RWPE2 (cell line): ENCODE data around the gene DAW1.
A peak's percentile ranks its signal among the peaks of the same experiment; 100 is the strongest.

Experiments
- ATAC-seq: fragments of 200-7000 bp; cut with Tn5 transposase; 3 replicates; pipeline ENCODE4 v1.9.1; 2021; ENCODE audit warnings: low read depth
- DNase-seq: peaks from one replicate; pipeline ENCODE4 v3.0.0-alpha.2; 2020; ENCODE audit warnings: low spot score
- H3K27ac ChIP-seq: fragments of 450-650 bp; 2 replicates; pipeline ENCODE4 v1.5.1; 2017; ENCODE audit warnings: mild to moderate bottlenecking; ENCODE audit not compliant: poor library complexity, severe bottlenecking
- H3K27me3 ChIP-seq: fragments of 250-450 bp; sonication (Bioruptor Pico); 2 replicates; pipeline ENCODE4 v1.5.1; 2021; ENCODE audit warnings: mild to moderate bottlenecking, moderate library complexity; ENCODE audit not compliant: insufficient read depth, poor library complexity, severe bottlenecking
- H3K36me3 ChIP-seq: fragments of 250-450 bp; sonication (Bioruptor Pico); 2 replicates; pipeline ENCODE4 v1.5.1; 2020; ENCODE audit warnings: low read depth, mild to moderate bottlenecking, moderate library complexity
- H3K4me1 ChIP-seq: fragments of 250-450 bp; sonication (Bioruptor Pico); 2 replicates; pipeline ENCODE4 v1.5.1; 2021; ENCODE audit warnings: mild to moderate bottlenecking, moderate library complexity; ENCODE audit not compliant: insufficient read depth, poor library complexity, severe bottlenecking
- H3K4me3 ChIP-seq: fragments of 250-450 bp; sonication (Bioruptor Pico); 2 replicates; pipeline ENCODE4 v1.5.1; 2021; ENCODE audit warnings: mild to moderate bottlenecking, moderate library complexity; ENCODE audit not compliant: severe bottlenecking
- H3K9me3 ChIP-seq: fragments of 250-450 bp; sonication (Bioruptor Pico); 2 replicates; pipeline ENCODE4 v1.5.1; 2021; ENCODE audit warnings: mild to moderate bottlenecking, moderate library complexity; ENCODE audit not compliant: severe bottlenecking
- TF ChIP-seq, protein P1 (sequence below): fragments of 450-650 bp; IDR thresholded peaks from one replicate; pipeline ENCODE4 v1.5.1; 2017; ENCODE audit warnings: mild to moderate bottlenecking, moderate library complexity; ENCODE audit not compliant: poor library complexity, severe bottlenecking

DAW1 gene

DNA sequence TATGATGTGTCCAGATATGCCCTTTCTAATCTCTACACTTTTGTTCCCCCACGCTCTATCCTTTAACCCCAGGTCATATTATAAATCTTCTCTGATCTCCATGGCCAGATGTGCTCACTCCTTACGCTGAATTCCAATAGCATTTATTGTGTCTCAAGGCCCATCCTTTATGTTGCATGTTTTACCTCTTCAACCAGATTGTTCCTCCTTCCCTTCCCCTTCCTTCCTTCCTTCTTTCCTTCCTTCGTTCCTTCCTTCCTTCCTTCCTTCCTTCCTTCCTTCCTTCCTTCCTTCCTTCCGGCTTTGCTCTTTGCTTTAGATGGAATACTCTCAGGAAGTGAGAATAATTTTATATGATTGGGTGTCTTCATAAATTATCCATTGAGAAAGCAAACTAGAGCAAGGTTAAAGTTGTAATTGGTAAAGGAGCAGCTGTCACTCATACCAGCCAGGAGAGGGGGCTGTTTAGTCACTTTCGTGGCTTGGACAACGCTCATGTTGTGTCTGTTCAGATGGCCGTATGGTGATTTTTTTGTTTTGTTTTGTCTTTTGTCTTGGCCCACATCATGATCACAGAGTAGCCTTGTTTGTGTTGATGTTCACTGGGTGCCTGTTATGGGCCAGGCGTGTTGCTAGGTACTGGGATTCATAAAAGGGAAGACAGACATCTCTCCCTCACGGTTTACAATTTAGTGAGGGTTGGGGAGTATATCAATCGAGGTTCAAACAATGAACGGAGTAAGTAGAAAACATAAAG, 68.0 kb downstream of the DAW1 start:
- TF ChIP-seq, protein P1, sequence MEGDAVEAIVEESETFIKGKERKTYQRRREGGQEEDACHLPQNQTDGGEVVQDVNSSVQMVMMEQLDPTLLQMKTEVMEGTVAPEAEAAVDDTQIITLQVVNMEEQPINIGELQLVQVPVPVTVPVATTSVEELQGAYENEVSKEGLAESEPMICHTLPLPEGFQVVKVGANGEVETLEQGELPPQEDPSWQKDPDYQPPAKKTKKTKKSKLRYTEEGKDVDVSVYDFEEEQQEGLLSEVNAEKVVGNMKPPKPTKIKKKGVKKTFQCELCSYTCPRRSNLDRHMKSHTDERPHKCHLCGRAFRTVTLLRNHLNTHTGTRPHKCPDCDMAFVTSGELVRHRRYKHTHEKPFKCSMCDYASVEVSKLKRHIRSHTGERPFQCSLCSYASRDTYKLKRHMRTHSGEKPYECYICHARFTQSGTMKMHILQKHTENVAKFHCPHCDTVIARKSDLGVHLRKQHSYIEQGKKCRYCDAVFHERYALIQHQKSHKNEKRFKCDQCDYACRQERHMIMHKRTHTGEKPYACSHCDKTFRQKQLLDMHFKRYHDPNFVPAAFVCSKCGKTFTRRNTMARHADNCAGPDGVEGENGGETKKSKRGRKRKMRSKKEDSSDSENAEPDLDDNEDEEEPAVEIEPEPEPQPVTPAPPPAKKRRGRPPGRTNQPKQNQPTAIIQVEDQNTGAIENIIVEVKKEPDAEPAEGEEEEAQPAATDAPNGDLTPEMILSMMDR = peak; percentile 48
- no peaks in the 10 kb centered on the region for H3K4me1 ChIP-seq
- H3K9me3 ChIP-seq = no peaks in the 10 kb centered on the region
- no peak for DNase-seq
- H3K27ac ChIP-seq = no peak overlapping the region
- no peaks in the 10 kb centered on the region for H3K36me3 ChIP-seq
- no peaks in the 10 kb centered on the region for H3K27me3 ChIP-seq
- no peak for ATAC-seq
- H3K4me3 ChIP-seq = no peak overlapping the region

DNA sequence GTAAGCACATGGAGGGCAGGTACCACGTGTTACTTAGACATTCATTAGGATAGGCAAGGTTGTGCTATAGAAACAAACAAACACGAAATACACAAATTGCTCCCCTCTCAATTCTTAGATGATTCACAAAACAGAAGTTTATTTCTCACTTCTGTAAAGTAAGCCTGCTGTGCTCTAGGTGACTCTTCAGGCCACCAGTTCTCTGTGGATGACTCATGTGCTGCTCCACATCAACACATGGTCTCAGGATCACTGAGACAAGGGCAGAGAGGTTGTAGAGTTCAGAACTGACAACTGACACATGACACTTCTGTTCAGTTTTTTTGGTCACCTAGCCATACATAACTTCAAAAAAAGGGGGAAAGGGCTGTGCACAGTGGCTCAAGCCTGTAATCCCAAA, 70.6 kb downstream of the DAW1 start:
- no peak for ATAC-seq
- Histone ChIP-seq H3K9me3 (no peaks in the 10 kb centered on the region), H3K27ac (no peak overlapping the region), H3K27me3 (no peaks in the 10 kb centered on the region), H3K36me3 (no peaks in the 10 kb centered on the region), H3K4me1 (no peaks in the 10 kb centered on the region), H3K4me3 (no peak overlapping the region)
- no peak for DNase-seq
- TF ChIP-seq, protein P1 = no peak

DNA sequence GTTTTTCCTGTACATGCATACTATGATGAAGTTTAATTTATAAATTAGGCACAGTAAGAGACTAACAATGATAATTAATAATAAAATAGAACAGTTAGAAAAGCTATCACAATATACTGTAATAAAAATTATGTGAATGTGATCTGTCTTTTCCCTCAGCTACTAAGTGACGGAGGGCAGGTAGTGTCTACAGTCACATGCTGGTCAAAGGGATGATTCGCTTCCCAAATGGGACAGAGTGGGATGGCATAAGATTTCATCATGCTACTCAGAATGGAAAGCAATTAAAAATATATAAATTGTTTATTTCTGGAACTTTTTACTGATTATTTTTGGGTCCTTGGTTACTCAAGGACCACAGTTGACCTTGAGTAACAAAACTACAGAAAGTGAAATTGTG, 71.5 kb downstream of the DAW1 start:
- H3K36me3 ChIP-seq = no peaks in the 10 kb centered on the region
- no peak overlapping the region for H3K4me3 ChIP-seq
- TF ChIP-seq, protein P1 = no peak
- H3K4me1 ChIP-seq = no peaks in the 10 kb centered on the region
- H3K27ac ChIP-seq = no peak overlapping the region
- no peaks in the 10 kb centered on the region for H3K9me3 ChIP-seq
- DNase-seq = no peak
- no peak for ATAC-seq
- no peaks in the 10 kb centered on the region for H3K27me3 ChIP-seq

DNA sequence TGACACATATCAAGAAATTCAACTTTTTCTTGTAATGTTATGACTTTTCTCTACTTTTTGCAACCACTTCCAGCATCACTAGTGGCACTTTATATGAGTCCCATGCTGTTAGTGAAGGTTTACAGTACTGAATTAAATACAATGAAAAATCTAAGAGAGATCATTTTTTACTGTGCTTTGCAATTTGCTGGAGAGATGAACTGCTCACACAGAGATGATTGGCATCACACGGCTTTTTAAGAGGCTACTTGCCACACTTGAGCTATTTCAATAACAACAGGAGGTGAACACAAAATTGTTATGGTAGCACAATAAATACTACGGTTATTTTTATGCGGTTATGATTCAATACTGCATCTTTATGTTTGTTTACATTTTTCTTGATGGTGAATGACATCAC, 88.9 kb downstream of the DAW1 start:
- Histone ChIP-seq H3K4me3 (no peak overlapping the region), H3K27ac (no peak overlapping the region), H3K27me3 (no peaks in the 10 kb centered on the region), H3K4me1 (no peaks in the 10 kb centered on the region), H3K36me3 (no peaks in the 10 kb centered on the region), H3K9me3 (no peaks in the 10 kb centered on the region)
- DNase-seq = no peak
- ATAC-seq = no peak
- TF ChIP-seq, protein P1 = no peak

DNA sequence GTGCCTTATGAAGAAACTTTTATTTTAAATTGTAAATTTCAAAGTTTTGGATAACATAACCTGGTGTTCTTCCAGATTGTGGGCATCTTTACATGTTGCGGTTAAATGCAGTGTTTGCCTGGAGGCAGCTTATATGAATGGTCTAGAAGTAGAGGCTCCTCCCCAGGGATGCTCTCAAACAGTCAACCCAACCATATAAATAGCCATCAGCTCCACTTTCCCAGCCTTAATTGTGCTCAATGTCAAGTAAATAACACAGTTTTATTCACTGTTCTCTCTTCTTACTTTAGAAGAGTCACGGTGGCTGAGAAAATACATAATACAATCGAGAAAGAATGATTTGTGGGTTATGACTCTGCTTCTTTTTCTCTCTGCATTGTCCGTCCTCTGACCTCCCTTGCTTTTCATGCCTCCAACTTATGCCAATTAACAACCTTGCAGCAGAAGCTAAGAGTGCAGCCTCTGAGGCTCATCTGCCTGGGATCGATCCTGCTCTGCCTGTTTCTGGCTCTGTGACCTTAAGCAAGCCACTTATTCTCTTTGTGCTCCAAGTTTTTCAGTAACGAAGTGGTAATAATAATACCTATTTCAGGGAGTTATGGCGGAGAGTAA, 100.3 kb downstream of the DAW1 start:
- Histone ChIP-seq H3K4me3 (no peak overlapping the region), H3K4me1 (no peaks in the 10 kb centered on the region), H3K27me3 (no peaks in the 10 kb centered on the region), H3K27ac (no peak overlapping the region), H3K9me3 (no peaks in the 10 kb centered on the region), H3K36me3 (no peaks in the 10 kb centered on the region)
- TF ChIP-seq, protein P1 = no peak
- ATAC-seq = no peak
- no peak for DNase-seq
